ENCODE data around the gene CROT. TPM values are rescaled to one million over a fixed set of nuclear protein-coding genes. Genes with fewer than 3 reads are reported as not detected.
A peak's percentile ranks its signal among the peaks of the same experiment; 100 is the strongest.

The CROT gene
- total RNA-seq, 2 donors from 2014 or later = 9.2 to 9.3 TPM

GRCh38 chr7:87330942-87331341 is 14.5 kb upstream of the CROT start:
- Mint-ChIP-seq H3K27me3 (no peaks in the 10 kb centered on the region), H3K27ac (peak overlapping the region; percentile 58), H3K36me3 (ENCODE audit: low read depth) (peaks cover 9% of the 10 kb centered on the region), H3K9me3 (peaks cover 20% of the 10 kb centered on the region), H3K4me3 (no peak overlapping the region), H3K4me1 (no peaks in the 10 kb centered on the region)
- ATAC-seq (replicated peaks) = no peak

- Mint-ChIP-seq H3K27ac (no peak overlapping the region), H3K4me3 (no peak overlapping the region), H3K36me3 (ENCODE audit: low read depth) (peaks cover 9% of the 10 kb centered on the region), H3K4me1 (no peaks in the 10 kb centered on the region), H3K9me3 (peaks cover 20% of the 10 kb centered on the region), H3K27me3 (no peaks in the 10 kb centered on the region)
- no peak for ATAC-seq (replicated peaks)
Measured at GRCh38 chr7:87331687-87332252, 13.7 kb upstream of the CROT start.

DNA sequence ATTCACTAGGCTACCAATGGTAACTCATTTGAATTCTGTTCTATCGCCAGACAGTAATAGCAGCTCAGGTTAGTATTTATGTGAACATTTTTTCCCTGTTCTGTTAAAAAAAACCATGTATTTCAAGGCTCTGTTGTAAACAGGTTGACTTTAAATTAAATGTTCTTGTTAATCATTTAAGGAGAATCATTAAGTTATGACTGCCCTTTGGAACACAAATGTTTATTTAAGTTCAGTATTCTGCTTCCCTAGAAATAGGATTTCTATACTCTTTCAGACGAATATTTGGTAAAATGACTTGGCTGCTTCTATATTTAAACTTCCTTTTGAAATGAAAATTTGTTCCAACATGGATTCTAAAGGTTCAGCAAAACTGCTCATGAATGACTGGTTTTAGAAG is 13.1 kb upstream of the CROT start:
- H3K27me3 Mint-ChIP-seq = no peaks in the 10 kb centered on the region
- H3K36me3 Mint-ChIP-seq (ENCODE audit: low read depth) = peaks cover 9% of the 10 kb centered on the region
- H3K4me1 Mint-ChIP-seq = no peaks in the 10 kb centered on the region
- peaks cover 16% of the 10 kb centered on the region for H3K9me3 Mint-ChIP-seq
- H3K27ac Mint-ChIP-seq = no peak overlapping the region
- ATAC-seq (replicated peaks) = no peak
- no peak overlapping the region for H3K4me3 Mint-ChIP-seq

DNA sequence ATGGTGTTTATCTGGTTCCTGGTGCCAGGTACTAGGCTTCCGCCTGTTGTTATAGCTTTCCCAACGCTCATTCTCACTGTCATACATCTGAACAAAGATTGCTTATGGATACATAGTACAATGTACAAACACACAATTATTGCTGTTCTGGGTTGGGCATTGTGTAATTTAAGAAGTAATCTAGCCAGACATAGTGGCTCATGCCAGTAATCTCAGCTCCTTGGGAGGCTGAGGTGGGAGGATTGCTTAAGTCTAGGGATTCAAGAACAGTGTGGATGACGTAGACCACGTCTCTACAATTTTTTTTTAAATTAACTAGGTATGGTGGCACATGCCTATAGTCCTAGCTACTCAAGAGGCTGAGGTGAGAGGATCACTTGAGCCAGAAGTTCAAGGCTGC is 9.3 kb upstream of the CROT start:
- Mint-ChIP-seq H3K36me3 (ENCODE audit: low read depth) (peaks cover 9% of the 10 kb centered on the region), H3K4me3 (no peak overlapping the region), H3K27me3 (no peaks in the 10 kb centered on the region), H3K4me1 (peaks cover 1% of the 10 kb centered on the region), H3K27ac (no peak overlapping the region), H3K9me3 (peaks cover 3% of the 10 kb centered on the region)
- no peak for ATAC-seq (replicated peaks)

DNA sequence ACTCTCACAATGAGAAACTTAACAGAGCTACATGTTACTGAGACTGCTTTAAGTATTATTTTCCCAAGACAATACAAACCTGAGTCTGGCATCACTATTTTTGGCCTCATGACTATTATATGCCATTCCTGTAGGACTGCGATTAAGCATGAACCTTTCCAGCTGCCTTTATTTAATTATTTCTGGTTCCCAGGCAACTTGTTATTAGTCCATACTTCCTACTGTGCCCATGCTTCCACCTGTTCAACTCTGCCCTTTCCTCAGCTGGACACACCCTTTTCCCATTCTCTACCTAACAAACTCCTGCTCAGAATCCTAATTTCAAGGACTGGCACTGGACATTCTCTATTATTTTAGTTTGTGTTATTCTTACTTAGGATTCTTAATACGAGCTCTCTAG is 8.1 kb upstream of the CROT start:
- no peak for ATAC-seq (replicated peaks)
- Mint-ChIP-seq H3K27ac (no peak overlapping the region), H3K36me3 (ENCODE audit: low read depth) (peaks cover 14% of the 10 kb centered on the region), H3K27me3 (no peaks in the 10 kb centered on the region), H3K4me1 (peaks cover 6% of the 10 kb centered on the region), H3K9me3 (peaks cover 3% of the 10 kb centered on the region), H3K4me3 (no peak overlapping the region)

DNA sequence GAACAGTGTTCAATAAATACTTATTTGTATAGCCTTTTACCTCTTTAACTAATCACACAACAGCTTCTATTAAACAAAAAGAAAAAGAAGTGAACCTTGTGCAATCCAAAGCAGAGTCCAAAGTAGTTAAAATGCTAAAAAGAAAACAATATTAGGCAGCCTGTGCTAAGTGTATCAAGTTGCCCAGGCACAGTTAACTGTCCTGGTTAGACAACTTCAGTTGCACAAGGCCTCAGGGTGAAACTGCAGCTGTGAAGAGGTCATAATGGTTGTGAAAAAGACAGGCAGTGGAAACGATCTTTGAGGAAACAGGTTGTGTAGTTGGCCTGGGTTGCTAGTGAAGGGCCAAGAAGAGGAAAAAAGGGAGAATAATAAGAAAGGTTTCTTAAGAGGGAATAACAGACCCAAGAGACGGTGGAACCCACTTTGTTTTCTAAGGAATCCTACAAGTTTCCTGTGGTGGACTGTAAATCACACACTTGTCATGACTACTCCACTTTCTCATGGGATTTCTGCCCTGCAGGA is 6.0 kb upstream of the CROT start:
- Mint-ChIP-seq H3K4me1 (peaks cover 6% of the 10 kb centered on the region), H3K27ac (no peak overlapping the region), H3K27me3 (no peaks in the 10 kb centered on the region), H3K9me3 (no peaks in the 10 kb centered on the region), H3K36me3 (ENCODE audit: low read depth) (peaks cover 14% of the 10 kb centered on the region), H3K4me3 (no peak overlapping the region)
- no peak for ATAC-seq (replicated peaks)

GRCh38 chr7:87341441-87341840 is 4.0 kb upstream of the CROT start:
- ATAC-seq (replicated peaks) = no peak
- Mint-ChIP-seq H3K4me1 (peaks cover 11% of the 10 kb centered on the region), H3K27me3 (no peaks in the 10 kb centered on the region), H3K36me3 (ENCODE audit: low read depth) (peaks cover 14% of the 10 kb centered on the region), H3K27ac (peak overlapping the region; percentile 69), H3K4me3 (peak overlapping the region; percentile 64), H3K9me3 (no peaks in the 10 kb centered on the region)

GRCh38 chr7:87342231-87342630 is 3.2 kb upstream of the CROT start:
- H3K4me3 Mint-ChIP-seq = peak overlapping the region; percentile 93
- no peaks in the 10 kb centered on the region for H3K9me3 Mint-ChIP-seq
- peaks cover 14% of the 10 kb centered on the region for H3K36me3 Mint-ChIP-seq (ENCODE audit: low read depth)
- H3K4me1 Mint-ChIP-seq = peaks cover 11% of the 10 kb centered on the region
- no peak for ATAC-seq (replicated peaks)
- no peaks in the 10 kb centered on the region for H3K27me3 Mint-ChIP-seq
- no peak overlapping the region for H3K27ac Mint-ChIP-seq

GRCh38 chr7:87344446-87344845 is 1.0 kb upstream of the CROT start:
- Mint-ChIP-seq H3K4me1 (peaks cover 11% of the 10 kb centered on the region), H3K27me3 (no peaks in the 10 kb centered on the region), H3K27ac (peak overlapping the region; percentile 88), H3K9me3 (no peaks in the 10 kb centered on the region), H3K36me3 (ENCODE audit: low read depth) (peaks cover 23% of the 10 kb centered on the region), H3K4me3 (peak overlapping the region; percentile 93)
- no peak for ATAC-seq (replicated peaks)

- H3K36me3 Mint-ChIP-seq (ENCODE audit: low read depth) = peaks cover 34% of the 10 kb centered on the region
- H3K27ac Mint-ChIP-seq = peak overlapping the region; percentile 88
- H3K27me3 Mint-ChIP-seq = no peaks in the 10 kb centered on the region
- H3K9me3 Mint-ChIP-seq = no peaks in the 10 kb centered on the region
- peak overlapping the region; percentile 93 for H3K4me3 Mint-ChIP-seq
- H3K4me1 Mint-ChIP-seq = peaks cover 11% of the 10 kb centered on the region
- ATAC-seq (replicated peaks) = peak; percentile 1
Measured at GRCh38 chr7:87345962-87346371, 503 bp downstream of the CROT start.

- peaks cover 28% of the 10 kb centered on the region for H3K36me3 Mint-ChIP-seq (ENCODE audit: low read depth)
- no peaks in the 10 kb centered on the region for H3K9me3 Mint-ChIP-seq
- H3K27me3 Mint-ChIP-seq = no peaks in the 10 kb centered on the region
- no peak for ATAC-seq (replicated peaks)
- H3K27ac Mint-ChIP-seq = no peak overlapping the region
- peak overlapping the region; percentile 93 for H3K4me3 Mint-ChIP-seq
- peaks cover 5% of the 10 kb centered on the region for H3K4me1 Mint-ChIP-seq
Measured at GRCh38 chr7:87347207-87347606, 1.7 kb downstream of the CROT start.

GRCh38 chr7:87347664-87348063 is 2.2 kb downstream of the CROT start:
- ATAC-seq (replicated peaks) = no peak
- peaks cover 28% of the 10 kb centered on the region for H3K36me3 Mint-ChIP-seq (ENCODE audit: low read depth)
- H3K27me3 Mint-ChIP-seq = no peaks in the 10 kb centered on the region
- H3K4me1 Mint-ChIP-seq = peaks cover 5% of the 10 kb centered on the region
- no peaks in the 10 kb centered on the region for H3K9me3 Mint-ChIP-seq
- H3K4me3 Mint-ChIP-seq = no peak overlapping the region
- no peak overlapping the region for H3K27ac Mint-ChIP-seq

GRCh38 chr7:87354749-87355148 is 9.3 kb downstream of the CROT start:
- H3K27ac Mint-ChIP-seq = no peak overlapping the region

DNA sequence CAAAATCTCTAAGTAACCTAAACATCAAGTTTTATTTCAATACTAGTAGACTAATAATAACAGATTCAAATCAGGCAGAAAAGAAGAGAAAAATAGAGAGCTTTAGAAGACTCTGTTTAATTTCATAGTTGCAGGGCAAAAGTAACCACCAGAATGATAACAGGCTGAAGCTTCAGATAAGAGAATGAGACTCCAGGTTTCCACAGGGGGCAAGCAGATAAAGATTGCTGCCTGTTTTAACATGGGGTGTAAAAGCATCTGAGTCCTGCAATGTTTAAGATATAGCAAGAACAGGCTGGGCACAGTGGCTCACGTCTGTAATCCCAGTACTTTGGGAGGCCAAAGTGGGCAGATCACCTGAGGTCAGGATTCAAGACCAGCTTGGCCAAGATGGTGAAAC is 11.0 kb downstream of the CROT start:
- Mint-ChIP-seq H3K4me3 (no peak overlapping the region), H3K4me1 (no peaks in the 10 kb centered on the region), H3K36me3 (ENCODE audit: low read depth) (peaks cover 63% of the 10 kb centered on the region), H3K27ac (no peak overlapping the region), H3K9me3 (no peaks in the 10 kb centered on the region), H3K27me3 (no peaks in the 10 kb centered on the region)
- ATAC-seq (replicated peaks) = no peak

More at GRCh38 chr7:87354749-87355148, 9.3 kb downstream of the CROT start:
- Mint-ChIP-seq H3K36me3 (ENCODE audit: low read depth) (peaks cover 60% of the 10 kb centered on the region), H3K27me3 (no peaks in the 10 kb centered on the region), H3K9me3 (no peaks in the 10 kb centered on the region), H3K4me3 (no peak overlapping the region), H3K4me1 (no peaks in the 10 kb centered on the region)
- no peak for ATAC-seq (replicated peaks)

- no peak for ATAC-seq (replicated peaks)
Measured at GRCh38 chr7:87359366-87359765, 13.9 kb downstream of the CROT start.

DNA sequence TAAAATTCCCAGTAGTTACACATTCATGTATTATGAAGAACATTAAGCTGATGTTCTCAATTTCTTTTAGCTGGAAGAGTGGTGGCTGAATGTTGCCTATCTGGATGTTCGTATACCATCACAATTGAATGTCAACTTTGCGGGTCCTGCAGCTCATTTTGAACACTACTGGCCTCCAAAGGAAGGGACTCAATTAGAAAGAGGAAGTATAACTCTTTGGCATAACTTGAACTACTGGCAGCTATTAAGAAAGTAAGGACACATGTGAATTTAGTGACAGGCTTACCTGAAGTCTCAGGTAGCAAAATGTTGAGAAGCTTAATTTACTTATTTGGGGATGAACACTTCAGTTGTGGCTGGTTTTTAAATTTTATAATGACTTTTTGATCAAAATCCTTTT is 15.9 kb downstream of the CROT start:
- no peak overlapping the region for H3K4me3 Mint-ChIP-seq
- no peak for ATAC-seq (replicated peaks)
- H3K4me1 Mint-ChIP-seq = no peaks in the 10 kb centered on the region
- H3K36me3 Mint-ChIP-seq (ENCODE audit: low read depth) = peaks cover 40% of the 10 kb centered on the region
- no peak overlapping the region for H3K27ac Mint-ChIP-seq
- H3K27me3 Mint-ChIP-seq = no peaks in the 10 kb centered on the region
- no peaks in the 10 kb centered on the region for H3K9me3 Mint-ChIP-seq

More at GRCh38 chr7:87359366-87359765, 13.9 kb downstream of the CROT start:
- Mint-ChIP-seq H3K9me3 (no peaks in the 10 kb centered on the region), H3K4me1 (no peaks in the 10 kb centered on the region), H3K27me3 (no peaks in the 10 kb centered on the region), H3K27ac (no peak overlapping the region), H3K36me3 (ENCODE audit: low read depth) (peaks cover 60% of the 10 kb centered on the region), H3K4me3 (no peak overlapping the region)
